ENCODE measurements around the gene KRT9.
"Not testable (repeated sequence)": the region's sequence is repeated elsewhere in the genome, so short reads cannot be mapped to it uniquely, and the experiment has no call there.

Gene KRT9

GRCh38 chr17:41547378-41547841, 24.4 kb downstream of the KRT9 start:
- DNase-seq, result no peak

DNA sequence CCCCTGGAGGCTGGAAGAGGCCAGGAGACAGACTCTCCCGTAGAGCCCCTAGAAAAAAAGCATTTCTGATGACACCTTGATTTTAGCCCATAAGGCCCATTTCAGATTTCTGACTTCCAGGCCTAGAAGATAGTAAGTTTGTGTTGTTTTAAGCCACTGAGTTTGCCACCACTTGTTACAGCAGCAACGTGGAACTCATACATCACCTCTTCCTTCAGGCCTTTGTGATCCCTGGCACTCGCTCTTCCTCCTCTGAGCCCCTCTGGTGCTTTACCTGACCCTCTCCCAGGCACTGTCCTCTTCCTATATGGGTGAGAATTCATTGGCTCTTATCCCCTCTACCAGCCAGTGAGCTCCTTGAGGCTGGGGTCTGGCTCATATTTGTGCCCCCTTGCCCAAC, 25.0 kb downstream of the KRT9 start:
- no peak for DNase-seq

GRCh38 chr17:41545829-41546410, 25.9 kb downstream of the KRT9 start:
- DNase-seq, result no peak

GRCh38 chr17:41544935-41545334, 26.9 kb downstream of the KRT9 start:
- DNase-seq, result no peak

DNA sequence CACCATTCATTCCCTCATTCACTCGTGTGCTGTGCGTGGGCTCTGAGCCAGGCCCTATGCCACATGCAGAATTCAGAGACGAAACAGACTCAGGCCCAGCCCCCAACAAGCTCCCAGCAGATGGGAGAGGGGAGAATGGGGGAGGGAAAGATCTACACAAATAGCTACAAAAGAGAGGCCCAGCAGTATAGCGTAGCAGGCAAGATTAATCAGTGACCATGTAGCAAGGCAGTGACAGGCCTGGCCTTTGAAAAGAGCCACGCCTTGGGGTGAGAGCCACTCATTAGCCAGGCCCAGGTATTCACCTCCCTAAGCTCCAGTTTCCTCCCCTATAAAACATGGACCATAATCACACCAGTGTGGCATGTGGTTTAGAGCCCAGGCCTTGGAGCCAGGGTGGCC, 27.4 kb downstream of the KRT9 start:
- DNase-seq, result no peak

DNA sequence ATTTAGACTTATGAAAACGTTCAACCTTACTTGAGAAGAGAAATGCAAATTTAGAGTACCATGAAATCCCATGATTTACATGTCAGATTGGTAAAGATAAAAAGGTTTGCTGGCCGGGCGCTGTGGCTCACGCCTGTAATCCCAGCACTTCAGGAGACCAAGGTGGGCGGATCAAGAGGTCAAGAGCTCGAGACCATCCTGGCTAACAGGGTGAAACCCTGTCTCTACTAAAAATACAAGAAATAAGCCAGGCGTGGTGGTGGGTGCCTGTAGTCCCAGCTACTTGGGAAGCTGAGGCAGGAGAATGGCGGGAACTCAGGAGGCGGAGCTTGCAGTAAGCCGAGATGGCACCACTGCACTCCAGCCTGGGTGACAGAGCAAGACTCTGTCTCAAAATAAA, 29.1 kb downstream of the KRT9 start:
- DNase-seq, result not testable (repeated sequence)

DNA sequence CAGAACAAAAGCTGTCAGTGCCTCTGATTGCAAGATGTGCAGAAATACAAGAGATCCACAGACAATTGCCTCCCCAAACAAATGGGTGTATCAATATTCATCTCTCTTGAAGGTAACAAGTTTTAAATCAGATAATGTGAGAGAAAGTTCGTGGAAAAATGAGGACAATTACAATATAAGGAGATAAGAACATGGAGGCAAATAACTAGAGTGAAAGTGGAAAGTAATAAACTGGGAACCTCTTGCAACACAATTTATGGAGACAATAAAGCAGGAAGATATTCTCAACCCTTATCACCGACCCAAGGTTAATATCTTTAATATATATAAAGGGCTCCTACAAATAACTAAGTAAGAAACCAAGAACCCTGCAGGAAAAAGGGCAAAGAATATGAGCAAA, 29.5 kb downstream of the KRT9 start:
- DNase-seq, result no peak

DNA sequence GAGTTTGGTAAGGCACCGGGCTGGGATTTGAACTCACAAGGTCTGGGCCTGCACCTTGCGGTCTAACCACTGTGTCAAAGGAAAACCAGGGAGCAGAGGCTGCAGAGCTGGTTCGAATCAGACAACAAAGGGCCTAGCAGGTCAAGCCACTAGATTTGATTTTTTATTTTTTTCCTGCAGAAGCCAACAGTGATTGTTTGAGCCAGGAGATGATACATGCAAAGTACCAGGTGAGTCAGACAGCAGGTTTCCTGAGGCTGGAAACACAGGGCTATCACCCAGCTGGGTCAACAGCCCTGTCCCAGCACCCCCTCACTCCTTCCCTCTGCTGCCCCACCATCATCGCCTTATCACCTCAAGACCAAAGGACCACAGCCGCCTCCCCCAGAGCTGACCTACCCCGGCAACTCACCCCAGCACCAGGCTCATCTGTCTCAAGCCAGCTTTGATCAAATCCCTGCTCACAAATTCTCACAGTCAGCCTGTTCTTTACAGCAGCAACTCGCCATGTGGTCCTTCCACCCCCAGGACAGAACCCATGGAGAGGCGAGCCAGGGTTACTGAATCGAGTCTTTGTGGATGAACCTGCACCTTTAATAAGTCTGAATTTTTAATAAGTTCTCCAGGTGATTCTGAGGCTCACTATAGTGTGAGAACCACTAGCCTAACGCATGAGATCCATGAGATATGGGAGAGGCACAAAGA, 30.8 kb downstream of the KRT9 start:
- no peak for DNase-seq

DNA sequence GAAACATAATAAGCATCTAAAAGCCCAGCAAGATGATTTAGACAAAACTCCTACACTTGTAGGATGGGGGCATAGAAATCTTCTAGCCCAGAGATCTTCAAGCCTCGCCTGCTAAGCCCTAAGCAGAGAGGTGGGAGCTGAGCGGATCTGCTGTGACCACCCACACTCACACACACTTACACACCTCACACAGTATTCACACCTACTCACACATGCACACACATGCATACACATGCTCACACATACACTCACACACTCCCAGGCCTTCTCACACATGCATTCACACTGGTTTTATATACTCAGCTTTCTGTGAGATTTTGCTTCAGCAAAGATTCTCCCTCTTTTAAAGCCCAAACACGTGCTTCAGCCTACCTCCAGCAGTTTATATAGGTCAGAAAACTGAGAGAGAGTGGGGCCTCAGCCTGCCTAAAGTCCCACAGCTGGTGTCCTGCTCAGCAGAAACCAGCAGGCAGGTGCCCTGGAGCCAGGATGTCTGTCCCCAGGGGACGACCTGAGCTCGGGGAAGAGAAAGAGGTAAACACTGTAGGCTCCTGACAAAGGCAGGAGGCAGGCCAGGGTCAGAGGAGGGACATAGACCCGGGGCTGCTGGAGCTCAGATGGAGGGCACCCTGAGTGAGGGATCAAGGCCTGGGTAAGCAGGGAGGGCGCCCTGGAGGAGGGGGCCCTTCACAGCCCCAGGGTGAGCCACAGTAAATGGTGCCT, 31.7 kb downstream of the KRT9 start:
- DNase-seq, result no peak

GRCh38 chr17:41539071-41539492, 32.8 kb downstream of the KRT9 start:
- DNase-seq, result no peak

DNA sequence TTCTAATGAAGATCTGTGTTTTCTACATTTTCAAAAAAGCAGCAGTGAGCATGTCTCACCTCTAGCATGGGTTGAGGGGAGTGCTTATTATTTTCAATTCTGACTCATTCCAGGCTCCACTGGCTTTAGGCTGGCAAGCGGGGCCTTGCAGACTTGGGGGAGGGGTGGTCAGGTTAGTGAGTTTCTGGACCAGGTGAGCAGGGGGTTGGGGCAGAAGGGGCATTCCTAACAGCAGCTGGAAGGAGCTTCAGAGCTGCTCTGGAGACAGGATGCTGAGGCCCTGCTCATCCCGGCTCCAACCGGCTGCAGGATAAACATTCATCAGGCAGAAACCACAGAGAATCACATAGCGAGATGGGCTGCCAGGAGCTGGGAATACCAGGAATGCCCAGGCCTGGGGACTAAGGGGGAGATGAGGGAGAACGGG, 33.3 kb downstream of the KRT9 start:
- no peak for DNase-seq

- DNase-seq, result no peak
Observed at GRCh38 chr17:41537990-41538389, 33.9 kb downstream of the KRT9 start.

DNA sequence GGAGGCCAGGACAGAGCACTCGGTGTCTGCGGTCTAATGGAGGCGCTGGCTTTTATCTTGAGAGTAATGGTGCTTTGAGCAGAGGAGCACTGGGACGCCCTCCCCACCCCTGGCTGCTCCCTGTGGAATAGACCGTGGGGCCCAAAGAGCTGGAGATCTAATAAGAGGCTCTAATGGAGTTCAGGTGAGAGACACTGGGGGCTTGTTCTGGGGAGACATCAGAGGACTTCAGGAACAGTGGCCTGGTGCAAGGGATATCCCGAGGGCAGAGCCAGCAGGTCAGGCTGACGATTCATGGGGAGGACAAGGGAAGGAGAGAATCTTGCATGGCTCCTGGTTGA, 34.3 kb downstream of the KRT9 start:
- no peak for DNase-seq

DNA sequence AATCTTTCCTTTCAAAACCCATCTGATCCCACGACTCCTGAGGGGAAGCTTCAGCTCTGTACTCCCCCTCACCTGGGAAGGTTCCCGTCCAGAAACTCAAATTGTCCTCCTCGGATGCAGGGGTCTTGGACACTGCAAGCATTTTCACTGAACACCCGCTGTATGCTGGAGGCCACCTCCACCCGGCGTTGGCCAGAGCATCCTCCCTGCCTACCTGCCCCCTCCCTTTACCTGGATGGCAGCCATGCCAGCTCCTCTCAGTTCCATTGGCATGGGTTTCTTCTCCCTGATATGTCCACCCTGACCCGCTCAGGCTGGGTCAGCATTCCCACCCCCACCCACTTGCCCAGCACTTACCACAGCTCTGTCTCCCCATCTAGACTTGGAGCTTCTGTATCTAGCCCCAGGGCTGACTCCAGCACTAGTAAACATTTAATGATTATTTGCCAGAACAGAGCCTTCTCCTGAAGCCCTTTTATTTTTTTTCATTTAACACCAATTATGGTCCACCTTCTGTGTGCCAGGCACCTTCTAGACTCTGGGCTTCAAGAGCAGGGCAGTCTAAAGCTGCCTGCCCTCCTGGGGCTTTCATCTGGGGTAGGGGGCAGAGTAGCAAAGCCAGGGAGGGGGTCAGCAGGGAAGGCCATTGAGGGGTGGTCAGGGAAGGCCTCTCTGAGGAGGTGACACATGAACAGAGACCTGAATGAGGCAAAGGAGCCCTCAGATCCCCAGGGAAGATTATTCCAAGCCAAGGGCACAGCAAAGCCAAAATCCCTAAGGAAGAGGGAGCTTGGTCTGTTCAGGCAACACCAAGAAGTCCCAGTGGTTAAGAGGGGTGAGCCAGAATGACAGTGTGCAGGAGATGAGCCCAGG, 34.9 kb downstream of the KRT9 start:
- DNase-seq, result no peak

DNA sequence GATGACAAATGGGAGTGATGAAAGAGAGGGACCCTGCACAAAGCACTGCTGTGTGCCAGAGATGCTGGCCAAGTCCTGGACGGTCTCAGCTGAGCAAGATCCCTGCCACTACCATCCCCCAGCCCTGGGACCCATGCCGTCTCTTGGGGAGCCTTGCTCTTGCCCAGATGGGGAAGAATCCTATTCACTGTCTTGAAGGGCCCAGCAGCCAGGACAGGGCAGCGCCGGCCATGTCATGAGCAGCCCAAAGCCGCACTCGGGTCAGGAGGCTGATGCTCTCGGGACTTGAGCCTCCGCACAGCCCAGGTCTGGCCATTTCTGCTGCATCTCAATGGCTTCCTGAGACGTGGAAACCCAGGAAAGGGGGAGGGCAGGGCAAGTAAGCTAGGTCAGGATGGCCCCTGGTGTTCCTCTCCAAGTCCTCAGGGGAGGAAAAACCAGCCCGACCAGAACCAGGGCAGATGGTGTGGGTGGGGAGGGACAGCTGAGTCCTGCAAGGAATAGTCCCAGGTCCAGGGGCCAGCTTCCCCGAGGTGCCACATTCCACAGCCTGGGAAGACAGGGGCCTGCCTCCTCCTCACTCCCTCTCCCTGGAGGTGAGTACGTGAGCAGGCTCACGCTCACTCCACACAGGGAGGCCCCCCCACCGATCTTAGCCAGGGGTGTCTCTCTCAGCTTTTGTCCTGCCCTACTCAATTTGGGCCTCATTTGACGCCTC, 35.9 kb downstream of the KRT9 start:
- DNase-seq, result no peak

- DNase-seq, result no peak
Observed at GRCh38 chr17:41534899-41535546, 36.8 kb downstream of the KRT9 start.

GRCh38 chr17:41533613-41534012, 38.2 kb downstream of the KRT9 start:
- DNase-seq, result no peak

DNA sequence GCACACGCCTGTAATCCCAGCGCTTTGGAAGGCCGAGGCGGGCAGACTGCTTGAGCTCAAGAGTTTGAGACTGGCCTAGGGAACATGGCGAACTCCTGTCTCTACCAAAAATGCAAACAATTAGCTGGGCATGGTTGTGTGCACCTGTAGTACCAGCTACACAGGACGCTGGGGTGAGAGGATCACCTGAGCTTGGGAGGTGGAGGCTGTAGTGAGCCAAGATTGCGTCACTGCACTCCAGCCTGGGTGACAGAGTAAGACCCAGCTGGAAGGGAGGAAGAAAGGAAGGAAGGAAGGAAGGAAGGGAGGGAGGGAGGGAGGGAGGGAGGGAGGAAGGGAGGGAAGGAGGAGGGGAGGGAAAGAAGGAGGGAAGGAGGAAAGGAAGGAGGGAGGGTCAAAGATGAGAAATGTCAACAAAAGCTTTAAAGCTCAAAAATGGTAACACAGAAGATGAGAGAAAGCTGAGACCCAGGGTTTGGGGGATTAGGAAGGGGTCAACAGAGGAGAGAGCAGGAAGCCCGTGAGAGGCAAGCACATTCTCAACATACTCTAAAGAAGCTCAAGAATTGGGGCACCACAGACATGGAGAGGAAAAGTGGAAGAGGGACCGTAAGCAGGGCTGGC, 38.8 kb downstream of the KRT9 start:
- no peak for DNase-seq

- DNase-seq, result no peak
Observed at GRCh38 chr17:41531993-41532392, 39.9 kb downstream of the KRT9 start.

Data from hypothalamus (tissue), 51 donors.